Naive thymus-derived CD4-positive, alpha-beta T cell (primary cell): ENCODE data around the gene TCEAL6. TPM values are rescaled to one million over a fixed set of nuclear protein-coding genes. Genes with fewer than 3 reads are reported as not detected.
A peak's percentile ranks its signal among the peaks of the same experiment; 100 is the strongest.
"Not testable (repeated sequence)": the region's sequence is repeated elsewhere in the genome, so short reads cannot be mapped to it uniquely, and the experiment has no call there.

Experiments
- ATAC-seq: fragments of 150-1000 bp; cut with Tn5 transposase; 2 replicates; pipeline ENCODE4 v1.10.0; 2021; ENCODE audit warnings: mild to moderate bottlenecking, moderate library complexity
- CTCF ChIA-PET: fragments of 350-600 bp; sonication (Branson Sonifier 250); formaldehyde crosslinking; loops from one replicate; lab custom pipeline; 2021; ENCODE audit warnings: antibody characterized with exemption; lab: Charles Lee
- POLR2A ChIA-PET: fragments of 350-600 bp; sonication (Branson Sonifier 250); formaldehyde crosslinking; loops from one replicate; lab custom pipeline; 2021; ENCODE audit warnings: antibody characterized with exemption, inconsistent platforms; lab: Charles Lee
- DNase-seq, 9 donors: peaks; one replicate each; pipeline versions ENCODE4 v3.0.0 to v3.0.0-alpha.2; 2020 to 2022; ENCODE audit warnings: mixed read lengths in 1 of 9
- H3K27ac ChIP-seq: one replicate; pipeline ENCODE4 v1.7.0; 2013; ENCODE audit warnings: mild to moderate bottlenecking, low read depth, low read length, moderate library complexity
- H3K27me3 ChIP-seq, 2 donors: one replicate each; pipeline ENCODE4 v1.7.0; 2013; ENCODE audit warnings: low read length in 2 of 2, mild to moderate bottlenecking in 2 of 2, moderate library complexity in 2 of 2; ENCODE audit not compliant: control insufficient read depth in 2 of 2, insufficient read depth in 2 of 2
- H3K36me3 ChIP-seq, 3 experiments: 1 replicate in 2 of 3; 2 replicates in 1 of 3; pipeline ENCODE4 v1.7.0; 2013; ENCODE audit warnings: low read length in 3 of 3, mild to moderate bottlenecking in 3 of 3, moderate library complexity in 1 of 3; ENCODE audit not compliant: insufficient read depth in 3 of 3, control insufficient read depth in 2 of 3
- H3K4me1 ChIP-seq, 2 donors: one replicate each; pipeline ENCODE4 v1.7.0; 2013; ENCODE audit warnings: low read length in 2 of 2, mild to moderate bottlenecking in 2 of 2, moderate library complexity in 1 of 2; ENCODE audit not compliant: control insufficient read depth in 2 of 2, insufficient read depth in 2 of 2
- H3K4me3 ChIP-seq: 2 replicates; pipeline ENCODE4 v1.7.0; 2013; ENCODE audit warnings: mild to moderate bottlenecking, low read length
- H3K9me3 ChIP-seq, 3 experiments: 1 replicate in 2 of 3; 2 replicates in 1 of 3; pipeline ENCODE4 v1.7.0; 2013; ENCODE audit warnings: low read length in 3 of 3; ENCODE audit not compliant: control insufficient read depth in 2 of 3
- H3K27ac Mint-ChIP-seq, 9 donors: one replicate each; pipeline ENCODE4 v1.8.0; 2020 to 2022; ENCODE audit warnings: mixed read lengths in 9 of 9, mild to moderate bottlenecking in 8 of 9, moderate library complexity in 5 of 9, inconsistent platforms in 2 of 9
- H3K27me3 Mint-ChIP-seq, 5 donors: one replicate each; pipeline ENCODE4 v1.8.0; 2021 to 2022; ENCODE audit warnings: mixed read lengths in 5 of 5, mild to moderate bottlenecking in 1 of 5
- H3K36me3 Mint-ChIP-seq, 5 donors: one replicate each; pipeline ENCODE4 v1.8.0; 2020 to 2022; ENCODE audit warnings: mixed read lengths in 5 of 5, mild to moderate bottlenecking in 3 of 5, inconsistent platforms in 1 of 5
- H3K4me1 Mint-ChIP-seq, 7 donors: one replicate each; pipeline ENCODE4 v1.8.0; 2020 to 2022; ENCODE audit warnings: mixed read lengths in 7 of 7, mild to moderate bottlenecking in 3 of 7, inconsistent platforms in 1 of 7
- H3K4me3 Mint-ChIP-seq, 10 donors: one replicate each; pipeline ENCODE4 v1.8.0; 2020 to 2022; ENCODE audit warnings: mild to moderate bottlenecking in 10 of 10, mixed read lengths in 10 of 10, moderate library complexity in 6 of 10, inconsistent platforms in 2 of 10
- H3K9me3 Mint-ChIP-seq, 11 donors: one replicate each; pipeline ENCODE4 v1.8.0; 2020 to 2022; ENCODE audit warnings: mixed read lengths in 11 of 11, mild to moderate bottlenecking in 4 of 11, inconsistent platforms in 1 of 11, moderate library complexity in 1 of 11
- intact Hi-C, 2 donors: fragments of 100-400 bp; cut with micrococcal nuclease; formaldehyde crosslinking; loops; one replicate each; pipeline ENCODE4 v1.15.1; 2023
- polyA plus RNA-seq, 2 donors: library from polyadenylated mRNA; unstranded; fragments of 300-500 nt; fragmentation: Illumina TruSeq; gene quantifications; one replicate each; pipeline ENCODE4 v1.2.3, GENCODE V29; 2021
- total RNA-seq, 6 experiments: library from RNA in 5 of 6; stranded (reverse) in 5 of 6; gene quantifications; 1 replicate in 5 of 6; 2 replicates in 1 of 6; pipeline ENCODE4 v1.2.3 and lab custom pipeline; 2021 to 2026

TCEAL6 gene
- total and polyA plus RNA-seq, 7 experiments from 2014 or later = not detected

DNA sequence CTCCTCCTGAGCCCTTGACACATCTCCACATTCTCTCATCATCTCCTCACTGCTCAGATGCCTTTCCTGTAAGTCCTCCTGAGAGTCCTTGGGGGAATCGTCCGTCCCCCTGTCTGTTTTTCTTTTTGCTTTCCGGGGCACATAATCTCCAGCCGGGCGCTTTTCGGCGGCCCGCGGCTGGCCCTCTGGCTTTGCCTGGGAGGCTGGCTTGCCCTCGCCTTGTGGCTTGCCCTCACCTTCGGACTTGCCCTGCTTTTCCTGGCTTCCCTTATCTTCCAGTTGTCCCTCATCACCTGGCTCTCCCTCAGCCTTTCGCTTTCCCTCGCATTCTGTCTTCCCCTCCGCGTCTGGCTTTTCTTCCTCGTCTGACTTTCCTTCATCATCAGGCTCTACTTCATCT, 1.4 kb downstream of the TCEAL6 start:
- H3K4me1 Mint-ChIP-seq, H3K4me3 ChIP-seq, H3K9me3 Mint-ChIP-seq, H3K4me3 Mint-ChIP-seq, H3K9me3 ChIP-seq, DNase-seq, H3K4me1 ChIP-seq, H3K27me3 ChIP-seq, H3K36me3 Mint-ChIP-seq, H3K36me3 ChIP-seq, POLR2A ChIA-PET, intact Hi-C loops, ATAC-seq, H3K27ac ChIP-seq, CTCF ChIA-PET, H3K27ac Mint-ChIP-seq: not testable (repeated sequence)
- H3K27me3 Mint-ChIP-seq = peaks cover 17 to 41% (median 30%) of the 10 kb centered on the region in 5 donors

DNA sequence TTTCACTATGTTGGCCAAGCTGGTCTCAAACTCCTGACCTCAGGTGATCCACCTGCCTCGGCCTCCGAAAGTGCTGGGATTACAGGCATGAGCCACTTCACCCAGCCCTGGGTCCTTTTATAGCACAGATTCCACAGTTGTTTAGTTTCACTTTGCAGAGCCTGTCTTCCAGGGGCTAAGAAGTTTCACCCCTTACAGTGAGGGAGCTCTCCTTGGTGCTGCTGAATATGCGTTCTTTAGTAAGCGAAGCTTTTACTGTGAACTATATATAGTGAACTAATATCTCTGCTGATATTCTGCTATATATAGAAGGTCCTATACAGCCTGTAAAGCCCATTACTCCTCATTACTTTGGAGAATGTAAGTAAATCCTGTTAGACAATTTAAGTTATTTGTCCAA, 4.2 kb downstream of the TCEAL6 start:
- DNase-seq = no peak

DNA sequence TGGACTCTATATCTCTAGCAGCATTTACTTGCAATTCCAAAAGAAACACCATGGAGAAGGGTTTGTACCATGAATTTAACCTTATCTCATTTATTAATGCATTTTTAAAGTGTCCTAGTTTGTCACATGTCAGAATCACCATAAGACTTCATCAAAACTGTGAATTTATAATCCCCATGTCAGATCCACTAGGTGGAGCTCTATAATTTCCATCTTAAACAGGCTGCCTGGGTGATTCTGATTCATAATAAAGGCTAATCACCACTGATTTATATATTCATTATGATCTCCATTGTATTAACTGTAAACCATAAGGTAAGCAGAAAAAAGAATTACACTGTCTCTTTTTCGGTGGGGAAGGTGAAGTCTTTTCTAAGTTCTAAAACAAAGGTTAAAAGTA, 12.8 kb downstream of the TCEAL6 start:
- no peaks in the 10 kb centered on the region for H3K9me3 Mint-ChIP-seq
- Histone ChIP-seq H3K4me1 (no peaks in the 10 kb centered on the region), H3K4me3 (no peak overlapping the region), H3K27ac (no peak overlapping the region), H3K36me3 (no peaks in the 10 kb centered on the region), H3K9me3 (no peaks in the 10 kb centered on the region), H3K27me3 (no peaks in the 10 kb centered on the region)
- peaks cover 18 to 39% (median 31%) of the 10 kb centered on the region in 5 donors for H3K27me3 Mint-ChIP-seq
- CTCF ChIA-PET = no interaction called here
- intact Hi-C loops = loop anchor here in 1 of 2 donors (1.0 to 2.0 kb wide), 3 partner anchors 25 to 771 kb away; partner anchors contain the start of gene BEX5
- peaks cover 0 to 9% (median 5%) of the 10 kb centered on the region in 7 donors for H3K4me1 Mint-ChIP-seq
- H3K27ac Mint-ChIP-seq = no peak overlapping the region
- no peak for ATAC-seq
- H3K36me3 Mint-ChIP-seq = no peaks in the 10 kb centered on the region
- H3K4me3 Mint-ChIP-seq = no peak overlapping the region
- no peak for DNase-seq
- POLR2A ChIA-PET = no interaction called here

More for the DNA sequence above, 4.2 kb downstream of the TCEAL6 start:
- no peaks in the 10 kb centered on the region for H3K9me3 ChIP-seq
- peaks cover 0 to 3% (median 0%) of the 10 kb centered on the region in 7 donors for H3K4me1 Mint-ChIP-seq
- ChIA-PET CTCF (no interaction called here), POLR2A (no interaction called here)
- peaks cover 12 to 27% (median 13%) of the 10 kb centered on the region in 5 donors for H3K27me3 Mint-ChIP-seq
- H3K4me1 ChIP-seq = no peaks in the 10 kb centered on the region
- H3K9me3 Mint-ChIP-seq = no peaks in the 10 kb centered on the region
- no peak overlapping the region for H3K4me3 ChIP-seq
- no peaks in the 10 kb centered on the region for H3K36me3 ChIP-seq
- H3K27me3 ChIP-seq = no peaks in the 10 kb centered on the region
- no peak for ATAC-seq
- no peaks in the 10 kb centered on the region for H3K36me3 Mint-ChIP-seq
- intact Hi-C loops = no loop called here
- H3K4me3 Mint-ChIP-seq = no peak overlapping the region
- H3K27ac ChIP-seq = no peak overlapping the region
- no peak overlapping the region for H3K27ac Mint-ChIP-seq

DNA sequence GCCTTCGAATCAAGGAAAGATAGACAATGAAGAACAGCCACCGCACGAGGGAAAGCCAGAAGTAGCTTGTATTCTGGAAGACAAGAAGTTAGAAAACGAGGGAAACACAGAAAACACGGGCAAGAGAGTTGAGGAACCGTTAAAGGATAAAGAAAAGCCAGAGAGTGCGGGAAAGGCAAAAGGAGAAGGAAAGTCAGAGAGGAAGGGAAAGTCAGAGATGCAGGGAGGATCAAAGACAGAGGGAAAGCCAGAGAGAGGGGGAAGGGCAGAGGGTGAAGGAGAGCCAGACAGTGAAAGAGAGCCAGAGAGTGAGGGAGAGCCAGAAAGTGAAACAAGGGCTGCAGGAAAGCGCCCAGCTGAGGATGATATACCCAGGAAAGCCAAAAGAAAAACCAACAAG, 15.4 kb downstream of the TCEAL6 start:
- H3K4me1 ChIP-seq = no peaks in the 10 kb centered on the region
- DNase-seq (no peak), ATAC-seq (no peak)
- H3K4me3 ChIP-seq = no peak overlapping the region
- intact Hi-C loops = no loop called here
- Mint-ChIP-seq H3K27ac (no peak overlapping the region), H3K36me3 (no peaks in the 10 kb centered on the region), H3K9me3 (no peaks in the 10 kb centered on the region), H3K4me1 (peaks cover 0 to 11% (median 7%) of the 10 kb centered on the region in 7 donors), H3K27me3 (peaks cover 25 to 42% (median 33%) of the 10 kb centered on the region in 5 donors), H3K4me3 (peak overlapping the region in 2 of 10 donors; percentile 5 to 15)
- H3K27ac ChIP-seq = no peak overlapping the region
- H3K27me3 ChIP-seq = no peaks in the 10 kb centered on the region
- ChIA-PET POLR2A (no interaction called here), CTCF (no interaction called here)
- H3K9me3 ChIP-seq = no peaks in the 10 kb centered on the region
- H3K36me3 ChIP-seq = no peaks in the 10 kb centered on the region

DNA sequence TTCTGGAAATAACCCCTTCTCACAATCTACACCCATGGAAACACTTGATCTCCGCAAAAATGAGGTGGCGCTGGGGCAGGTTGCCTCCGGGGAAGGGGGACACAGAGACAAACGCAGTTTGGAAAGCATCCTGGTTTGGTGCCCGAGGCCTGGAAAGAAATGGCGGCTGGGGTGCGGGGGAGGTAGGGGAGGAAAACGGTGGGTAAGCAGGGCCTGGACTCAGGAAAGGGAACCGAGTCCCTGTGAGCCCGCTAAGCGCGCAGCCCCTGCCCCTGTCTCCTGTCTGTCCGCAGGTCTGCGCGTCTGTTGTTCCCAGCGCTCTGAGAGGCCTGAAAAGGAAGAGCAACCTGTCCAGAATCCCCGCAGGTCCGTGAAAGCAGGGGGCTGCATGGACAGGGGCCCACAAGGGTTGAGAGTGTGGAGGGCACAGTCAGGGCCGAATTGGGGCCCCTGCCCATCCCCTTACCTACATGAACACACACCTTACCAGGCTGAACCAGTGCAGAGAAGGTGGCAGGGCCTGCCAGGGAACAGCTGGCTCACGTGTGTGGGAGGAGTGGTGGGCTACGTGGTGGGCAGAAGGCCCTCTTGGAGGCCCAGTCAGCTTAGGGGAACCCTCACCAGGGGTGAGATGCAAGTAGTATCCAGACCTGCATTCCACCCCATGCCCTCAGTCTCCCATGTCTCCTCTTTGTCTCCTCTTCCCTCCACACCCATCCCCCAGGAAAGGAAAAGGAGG, 16.0 kb downstream of the TCEAL6 start:
- H3K36me3 Mint-ChIP-seq, ATAC-seq, H3K9me3 Mint-ChIP-seq, intact Hi-C loops, H3K9me3 ChIP-seq, H3K4me3 ChIP-seq, H3K27me3 ChIP-seq, H3K4me1 ChIP-seq, CTCF ChIA-PET, DNase-seq, H3K27ac Mint-ChIP-seq, POLR2A ChIA-PET, H3K36me3 ChIP-seq, H3K27ac ChIP-seq: not testable (repeated sequence)
- H3K27me3 Mint-ChIP-seq = peaks cover 22 to 38% (median 33%) of the 10 kb centered on the region in 5 donors
- peak overlapping the region in 7 of 10 donors; percentile 34 to 75 (median 56) for H3K4me3 Mint-ChIP-seq
- H3K4me1 Mint-ChIP-seq = peaks cover 0 to 11% (median 7%) of the 10 kb centered on the region in 7 donors

DNA sequence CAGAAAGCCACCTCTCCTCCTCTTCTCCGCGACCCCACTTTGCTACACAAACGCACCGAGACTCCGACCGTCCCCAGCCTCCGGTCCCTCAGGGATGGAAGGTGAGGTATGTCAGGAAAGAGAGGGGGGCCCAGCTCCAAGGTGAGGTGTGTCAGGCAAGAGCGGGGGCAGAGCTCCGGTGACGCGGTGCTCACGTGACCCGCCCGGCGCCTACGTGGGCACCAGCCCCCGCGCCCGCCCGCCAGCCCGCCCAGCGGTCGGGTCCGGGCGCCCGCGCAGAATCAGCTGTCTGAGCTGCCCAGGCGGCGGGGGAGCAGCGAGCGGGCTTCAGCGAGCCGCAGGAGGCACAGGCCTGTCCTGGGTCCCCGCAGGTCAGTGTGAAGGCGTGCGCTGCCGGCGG, 16.8 kb downstream of the TCEAL6 start, which contains the start of gene TCEAL2:
Gene TCEAL2 (plus strand): TSS at position 244 of the 400 bp plus-strand sequence. CDS start 1,152 bp downstream, outside the sequence.
- intact Hi-C loops, H3K27me3 ChIP-seq, H3K4me1 ChIP-seq, H3K9me3 ChIP-seq, H3K9me3 Mint-ChIP-seq, H3K36me3 ChIP-seq, CTCF ChIA-PET, H3K27ac ChIP-seq, H3K36me3 Mint-ChIP-seq, POLR2A ChIA-PET, H3K4me3 ChIP-seq: not testable (repeated sequence)
- peak within 1 kb of the TSS; percentile 24 to 81 (median 64) for H3K4me3 Mint-ChIP-seq
- peaks cover 22 to 40% (median 33%) of the 10 kb centered on the region in 5 donors for H3K27me3 Mint-ChIP-seq
- H3K4me1 Mint-ChIP-seq = peaks cover 0 to 11% (median 7%) of the 10 kb centered on the region in 7 donors
- peak within 1 kb of the TSS in 2 of 9 donors; percentile 20 to 26 for H3K27ac Mint-ChIP-seq
- DNase-seq (peak in 1 of 9 donors; percentile 25), ATAC-seq (peak; percentile 47)

DNA sequence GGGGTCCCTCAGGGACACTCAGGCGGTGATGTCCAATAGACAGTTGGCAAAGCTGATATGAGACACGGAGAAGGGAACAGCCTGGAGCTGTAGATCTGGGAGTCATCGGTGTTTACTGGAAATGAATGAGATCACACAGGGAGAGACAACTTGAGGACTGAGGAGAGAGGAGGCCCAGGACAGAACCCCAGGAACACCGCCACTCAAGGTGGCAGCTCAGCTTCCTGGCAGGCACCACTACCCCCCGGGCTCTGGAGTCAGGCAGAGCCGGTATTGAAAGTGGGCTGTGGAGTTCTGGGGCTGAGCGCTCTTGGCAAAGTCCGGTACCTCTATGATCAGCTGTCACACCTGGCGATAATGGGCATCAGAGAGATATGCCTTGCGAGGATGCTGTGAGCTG, 17.3 kb downstream of the TCEAL6 start:
- H3K27ac ChIP-seq, H3K9me3 Mint-ChIP-seq, DNase-seq, H3K9me3 ChIP-seq, CTCF ChIA-PET, H3K4me1 ChIP-seq, ATAC-seq, H3K36me3 Mint-ChIP-seq, H3K27me3 ChIP-seq, POLR2A ChIA-PET, H3K36me3 ChIP-seq, intact Hi-C loops, H3K4me3 ChIP-seq: not testable (repeated sequence)
- Mint-ChIP-seq H3K27ac (peak overlapping the region in 2 of 9 donors; percentile 20 to 26), H3K27me3 (peaks cover 22 to 39% (median 33%) of the 10 kb centered on the region in 5 donors), H3K4me1 (peaks cover 0 to 11% (median 7%) of the 10 kb centered on the region in 7 donors), H3K4me3 (peak overlapping the region in 9 of 10 donors; percentile 54 to 81 (median 65))
